Measurements from ENCODE around the gene TRPV6. TPM values are rescaled to one million over a fixed set of nuclear protein-coding genes. Genes with fewer than 3 reads are reported as not detected.

The TRPV6 gene
- total and polyA plus RNA-seq, 2 experiments from 2014 or later: 1.9 TPM; not detected in 1

DNA sequence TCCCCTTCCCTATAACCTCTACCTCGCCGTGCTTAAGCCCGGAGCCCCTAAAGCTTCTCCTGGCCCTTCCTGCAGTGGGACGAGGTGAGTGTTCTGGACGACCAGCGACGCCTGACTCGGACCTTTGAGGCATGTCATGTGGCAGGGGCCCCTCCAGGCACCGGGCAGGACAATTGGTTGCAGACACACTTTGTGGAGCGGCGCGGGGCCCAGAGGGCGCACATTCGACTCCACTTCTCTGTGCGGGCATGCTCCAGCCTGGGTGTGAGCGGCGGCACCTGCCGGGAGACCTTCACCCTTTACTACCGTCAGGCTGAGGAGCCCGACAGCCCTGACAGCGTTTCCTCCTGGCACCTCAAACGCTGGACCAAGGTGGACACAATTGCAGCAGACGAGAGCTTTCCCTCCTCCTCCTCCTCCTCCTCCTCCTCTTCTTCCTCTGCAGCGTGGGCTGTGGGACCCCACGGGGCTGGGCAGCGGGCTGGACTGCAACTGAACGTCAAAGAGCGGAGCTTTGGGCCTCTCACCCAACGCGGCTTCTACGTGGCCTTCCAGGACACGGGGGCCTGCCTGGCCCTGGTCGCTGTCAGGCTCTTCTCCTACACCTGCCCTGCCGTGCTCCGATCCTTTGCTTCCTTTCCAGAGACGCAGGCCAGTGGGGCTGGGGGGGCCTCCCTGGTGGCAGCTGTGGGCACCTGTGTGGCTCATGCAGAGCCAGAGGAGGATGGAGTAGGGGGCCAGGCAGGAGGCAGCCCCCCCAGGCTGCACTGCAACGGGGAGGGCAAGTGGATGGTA is 21.5 kb downstream of the TRPV6 start:
- H3K4me3 ChIP-seq: no peak overlapping the region
- no peak overlapping the region for H3K27ac ChIP-seq
- DNase-seq (ENCODE audit: low read depth in 1 of 2, low spot score in 1 of 2): no peak
- no peaks in the 10 kb centered on the region for H3K36me3 ChIP-seq
- TF ChIP-seq, protein P1, sequence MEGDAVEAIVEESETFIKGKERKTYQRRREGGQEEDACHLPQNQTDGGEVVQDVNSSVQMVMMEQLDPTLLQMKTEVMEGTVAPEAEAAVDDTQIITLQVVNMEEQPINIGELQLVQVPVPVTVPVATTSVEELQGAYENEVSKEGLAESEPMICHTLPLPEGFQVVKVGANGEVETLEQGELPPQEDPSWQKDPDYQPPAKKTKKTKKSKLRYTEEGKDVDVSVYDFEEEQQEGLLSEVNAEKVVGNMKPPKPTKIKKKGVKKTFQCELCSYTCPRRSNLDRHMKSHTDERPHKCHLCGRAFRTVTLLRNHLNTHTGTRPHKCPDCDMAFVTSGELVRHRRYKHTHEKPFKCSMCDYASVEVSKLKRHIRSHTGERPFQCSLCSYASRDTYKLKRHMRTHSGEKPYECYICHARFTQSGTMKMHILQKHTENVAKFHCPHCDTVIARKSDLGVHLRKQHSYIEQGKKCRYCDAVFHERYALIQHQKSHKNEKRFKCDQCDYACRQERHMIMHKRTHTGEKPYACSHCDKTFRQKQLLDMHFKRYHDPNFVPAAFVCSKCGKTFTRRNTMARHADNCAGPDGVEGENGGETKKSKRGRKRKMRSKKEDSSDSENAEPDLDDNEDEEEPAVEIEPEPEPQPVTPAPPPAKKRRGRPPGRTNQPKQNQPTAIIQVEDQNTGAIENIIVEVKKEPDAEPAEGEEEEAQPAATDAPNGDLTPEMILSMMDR (IDR thresholded peaks at IDR 0.05; ENCODE audit: low read depth, low read length): no peak
- no peaks in the 10 kb centered on the region for H3K9me3 ChIP-seq (ENCODE audit: low read depth)
- H3K27me3 ChIP-seq: no peaks in the 10 kb centered on the region
- peaks cover 19% of the 10 kb centered on the region for H3K4me1 ChIP-seq (ENCODE audit: low read depth)

DNA sequence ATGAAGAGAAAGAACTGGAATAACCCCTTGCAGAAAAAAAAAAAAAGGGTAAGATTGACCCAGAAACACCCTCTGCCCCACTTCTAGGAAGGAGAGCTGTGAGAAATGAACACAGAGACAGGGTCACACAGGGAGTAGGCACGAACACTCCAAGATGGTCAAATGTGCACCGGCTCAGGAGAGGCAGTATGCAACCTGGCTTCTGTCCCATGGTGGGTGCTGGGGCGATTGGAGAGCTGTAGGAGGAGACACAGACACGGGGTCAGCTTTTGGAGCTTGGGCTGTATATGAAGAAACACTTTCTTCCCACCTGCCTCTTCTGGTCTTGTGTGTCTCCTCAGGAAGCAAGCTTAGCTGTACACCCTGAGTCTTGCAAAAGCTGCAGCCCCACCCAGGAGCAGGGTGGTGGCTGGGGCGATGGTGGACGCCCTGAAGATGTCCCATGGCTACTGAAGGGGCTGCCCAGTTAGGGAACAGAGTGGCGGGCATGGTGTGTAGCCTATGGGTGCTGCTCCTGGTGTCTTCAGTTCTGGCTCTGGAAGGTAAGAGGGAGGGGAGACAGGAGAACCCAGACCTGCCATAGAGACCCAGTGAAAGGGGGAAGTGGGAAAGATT is 22.7 kb downstream of the TRPV6 start:
- H3K27me3 ChIP-seq: no peaks in the 10 kb centered on the region
- TF ChIP-seq, protein P1 (IDR thresholded peaks at IDR 0.05; ENCODE audit: low read depth, low read length): no peak
- no peak for DNase-seq (ENCODE audit: low read depth in 1 of 2, low spot score in 1 of 2)

DNA sequence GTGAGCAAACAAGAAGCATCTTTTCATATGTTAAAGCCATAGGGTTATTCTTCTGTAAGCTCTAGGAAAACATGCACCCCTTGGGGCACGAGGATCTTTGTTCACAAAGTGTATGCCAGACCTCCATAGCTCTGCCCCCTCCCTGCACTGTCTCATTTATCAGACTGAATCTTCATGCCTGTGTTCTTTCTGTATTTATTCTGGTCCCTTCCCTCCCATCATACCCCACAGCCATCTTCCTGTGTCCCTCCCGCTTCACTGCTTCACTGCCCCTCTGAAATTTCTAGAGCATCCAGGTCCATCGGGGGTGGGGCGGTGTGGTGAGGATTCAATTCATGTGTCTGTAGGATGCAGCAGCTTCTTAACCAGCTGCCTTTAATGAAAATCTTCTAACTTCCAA is 23.2 kb downstream of the TRPV6 start:
- Histone ChIP-seq H3K36me3 (no peaks in the 10 kb centered on the region), H3K9me3 (ENCODE audit: low read depth) (no peaks in the 10 kb centered on the region), H3K4me1 (ENCODE audit: low read depth) (peaks cover 19% of the 10 kb centered on the region), H3K27me3 (no peaks in the 10 kb centered on the region), H3K4me3 (no peak overlapping the region), H3K27ac (no peak overlapping the region)
- DNase-seq (ENCODE audit: low read depth in 1 of 2, low spot score in 1 of 2): no peak
- TF ChIP-seq, protein P1 (IDR thresholded peaks at IDR 0.05; ENCODE audit: low read depth, low read length): no peak

More for the DNA sequence above, 22.7 kb downstream of the TRPV6 start:
- H3K27ac ChIP-seq: no peak overlapping the region
- H3K4me3 ChIP-seq: no peak overlapping the region
- H3K36me3 ChIP-seq: no peaks in the 10 kb centered on the region
- H3K4me1 ChIP-seq (ENCODE audit: low read depth): peaks cover 19% of the 10 kb centered on the region
- H3K9me3 ChIP-seq (ENCODE audit: low read depth): no peaks in the 10 kb centered on the region

DNA sequence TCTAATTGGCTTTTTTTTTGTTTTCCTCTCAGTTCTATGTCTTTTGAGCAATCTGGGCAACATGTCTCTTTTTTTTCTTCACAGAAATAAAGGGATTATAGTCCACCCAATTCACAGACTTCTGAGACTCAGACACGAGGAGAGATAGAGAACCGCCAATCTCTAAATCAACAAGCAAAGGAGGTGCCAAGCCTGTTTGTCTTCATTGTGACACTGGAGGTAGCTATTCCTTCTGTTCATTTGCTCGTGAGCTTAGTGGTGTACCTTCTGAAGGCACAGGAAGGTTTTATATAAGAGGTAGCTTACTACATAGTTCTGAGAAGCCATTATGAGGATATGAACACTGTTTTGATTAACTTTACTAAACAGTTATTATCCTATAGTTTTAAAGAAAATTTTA is 24.6 kb downstream of the TRPV6 start:
- Histone ChIP-seq H3K4me1 (ENCODE audit: low read depth) (peaks cover 19% of the 10 kb centered on the region), H3K36me3 (no peaks in the 10 kb centered on the region), H3K4me3 (no peak overlapping the region), H3K27me3 (no peaks in the 10 kb centered on the region), H3K9me3 (ENCODE audit: low read depth) (no peaks in the 10 kb centered on the region), H3K27ac (no peak overlapping the region)
- TF ChIP-seq, protein P1 (IDR thresholded peaks at IDR 0.05; ENCODE audit: low read depth, low read length): no peak
- DNase-seq (ENCODE audit: low read depth in 1 of 2, low spot score in 1 of 2): no peak

DNA sequence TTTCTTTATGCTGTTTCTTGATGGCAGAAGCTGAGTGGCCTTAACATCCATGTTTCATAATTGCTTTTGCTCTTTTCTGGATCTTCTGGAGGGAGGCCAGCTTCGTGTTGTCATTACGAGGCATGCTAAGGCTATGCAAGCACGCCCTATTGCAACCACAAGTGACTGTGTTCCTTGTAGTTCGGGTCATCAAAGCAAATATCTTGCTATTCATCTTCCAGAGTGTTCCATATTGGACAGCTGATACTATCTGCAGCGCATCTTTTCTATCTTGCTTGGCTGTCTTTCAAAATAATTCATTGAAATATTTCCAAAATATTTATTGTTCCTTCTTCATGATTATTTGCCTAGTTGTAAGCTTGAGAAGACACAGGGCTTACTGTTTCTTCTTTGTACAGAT is 25.7 kb downstream of the TRPV6 start:
- H3K36me3 ChIP-seq: no peaks in the 10 kb centered on the region
- H3K27me3 ChIP-seq: no peaks in the 10 kb centered on the region
- H3K4me3 ChIP-seq: no peak overlapping the region
- H3K4me1 ChIP-seq (ENCODE audit: low read depth): peaks cover 19% of the 10 kb centered on the region
- no peak overlapping the region for H3K27ac ChIP-seq
- TF ChIP-seq, protein P1 (IDR thresholded peaks at IDR 0.05; ENCODE audit: low read depth, low read length): no peak
- no peaks in the 10 kb centered on the region for H3K9me3 ChIP-seq (ENCODE audit: low read depth)
- peak in 1 of 2 donors; percentile 83 for DNase-seq (ENCODE audit: low read depth in 1 of 2, low spot score in 1 of 2)

Measured in cardiac muscle cell (in vitro differentiated cells and primary cell).